ENCODE data around the gene C1orf116. TPM values are rescaled to one million over a fixed set of nuclear protein-coding genes. Genes with fewer than 3 reads are reported as not detected.
A peak's percentile ranks its signal among the peaks of the same experiment; 100 is the strongest.

C1orf116 gene
- total RNA-seq, 1 donor = not detected

- no peaks in the 10 kb centered on the region for H3K4me1 ChIP-seq (ENCODE audit: insufficient read depth, low read length)
- DNase-seq (ENCODE audit: insufficient read length, low spot score, missing footprints) = no peak
- H3K27ac ChIP-seq (ENCODE audit: low read depth, low read length) = no peak overlapping the region
- H3K9me3 ChIP-seq (ENCODE audit: low read depth, low read length) = no peaks in the 10 kb centered on the region
- TF ChIP-seq CTCF (IDR thresholded peaks at IDR 0.05; ENCODE audit: extremely low read depth, low read depth, low read length) = peak; percentile 75
- H2AFZ ChIP-seq (ENCODE audit: low read length) = no peak overlapping the region
- no peaks in the 10 kb centered on the region for H3K79me2 ChIP-seq (ENCODE audit: insufficient read depth, low read length)
- H3K36me3 ChIP-seq (ENCODE audit: insufficient read depth, low read length) = no peaks in the 10 kb centered on the region
- H3K4me2 ChIP-seq (ENCODE audit: insufficient read depth, low read length) = no peak overlapping the region
- H3K27me3 ChIP-seq (ENCODE audit: insufficient read depth, low read length) = peaks cover 26% of the 10 kb centered on the region
- H3K4me3 ChIP-seq (ENCODE audit: insufficient read depth, low read length) = no peak overlapping the region
- no peaks in the 10 kb centered on the region for H4K20me1 ChIP-seq (ENCODE audit: insufficient read depth, low read length)
These were observed 50.3 kb downstream of the C1orf116 start for GRCh38 chr1:206982216-206982615.

GRCh38 chr1:206979379-206980043 is 53.0 kb downstream of the C1orf116 start:
- Histone ChIP-seq H3K4me3 (ENCODE audit: insufficient read depth, low read length) (no peak overlapping the region), H3K9me3 (ENCODE audit: low read depth, low read length) (no peaks in the 10 kb centered on the region), H4K20me1 (ENCODE audit: insufficient read depth, low read length) (no peaks in the 10 kb centered on the region), H3K36me3 (ENCODE audit: insufficient read depth, low read length) (no peaks in the 10 kb centered on the region), H2AFZ (ENCODE audit: low read length) (no peak overlapping the region), H3K79me2 (ENCODE audit: insufficient read depth, low read length) (no peaks in the 10 kb centered on the region), H3K4me2 (ENCODE audit: insufficient read depth, low read length) (no peak overlapping the region), H3K4me1 (ENCODE audit: insufficient read depth, low read length) (no peaks in the 10 kb centered on the region), H3K27ac (ENCODE audit: low read depth, low read length) (no peak overlapping the region), H3K27me3 (ENCODE audit: insufficient read depth, low read length) (peaks cover 22% of the 10 kb centered on the region)
- DNase-seq (ENCODE audit: insufficient read length, low spot score, missing footprints) = no peak
- peak; percentile 64 for TF ChIP-seq CTCF (IDR thresholded peaks at IDR 0.05; ENCODE audit: extremely low read depth, low read depth, low read length)

- Histone ChIP-seq H2AFZ (ENCODE audit: low read length) (no peak overlapping the region), H3K4me1 (ENCODE audit: insufficient read depth, low read length) (no peaks in the 10 kb centered on the region), H3K36me3 (ENCODE audit: insufficient read depth, low read length) (no peaks in the 10 kb centered on the region), H3K9me3 (ENCODE audit: low read depth, low read length) (no peaks in the 10 kb centered on the region), H3K27me3 (ENCODE audit: insufficient read depth, low read length) (peaks cover 21% of the 10 kb centered on the region), H3K4me2 (ENCODE audit: insufficient read depth, low read length) (no peak overlapping the region), H3K27ac (ENCODE audit: low read depth, low read length) (no peak overlapping the region), H4K20me1 (ENCODE audit: insufficient read depth, low read length) (no peaks in the 10 kb centered on the region), H3K79me2 (ENCODE audit: insufficient read depth, low read length) (no peaks in the 10 kb centered on the region), H3K4me3 (ENCODE audit: insufficient read depth, low read length) (no peak overlapping the region)
- no peak for TF ChIP-seq CTCF (IDR thresholded peaks at IDR 0.05; ENCODE audit: extremely low read depth, low read depth, low read length)
- no peak for DNase-seq (ENCODE audit: insufficient read length, low spot score, missing footprints)
These were observed 54.3 kb downstream of the C1orf116 start for GRCh38 chr1:206978259-206978658.

- H3K9me3 ChIP-seq (ENCODE audit: low read depth, low read length) = no peaks in the 10 kb centered on the region
- no peaks in the 10 kb centered on the region for H3K4me1 ChIP-seq (ENCODE audit: insufficient read depth, low read length)
- H3K27ac ChIP-seq (ENCODE audit: low read depth, low read length) = no peak overlapping the region
- H3K4me3 ChIP-seq (ENCODE audit: insufficient read depth, low read length) = no peak overlapping the region
- H3K4me2 ChIP-seq (ENCODE audit: insufficient read depth, low read length) = no peak overlapping the region
- no peak for TF ChIP-seq CTCF (IDR thresholded peaks at IDR 0.05; ENCODE audit: extremely low read depth, low read depth, low read length)
- H4K20me1 ChIP-seq (ENCODE audit: insufficient read depth, low read length) = no peaks in the 10 kb centered on the region
- H3K36me3 ChIP-seq (ENCODE audit: insufficient read depth, low read length) = no peaks in the 10 kb centered on the region
- H2AFZ ChIP-seq (ENCODE audit: low read length) = no peak overlapping the region
- no peak for DNase-seq (ENCODE audit: insufficient read length, low spot score, missing footprints)
- peaks cover 32% of the 10 kb centered on the region for H3K27me3 ChIP-seq (ENCODE audit: insufficient read depth, low read length)
- no peaks in the 10 kb centered on the region for H3K79me2 ChIP-seq (ENCODE audit: insufficient read depth, low read length)
These were observed 57.2 kb downstream of the C1orf116 start for GRCh38 chr1:206975306-206975705.
